GM23338 (cell line): ENCODE measurements around the gene AREL1. TPM values are rescaled to one million over a fixed set of nuclear protein-coding genes. Genes with fewer than 3 reads are reported as not detected.

Experiments
- ATAC-seq: fragments of 200-7000 bp; cut with Tn5 transposase; 3 replicates; pipeline ENCODE4 v1.9.1; 2020
- DNase-seq: peaks from one replicate; pipeline ENCODE4 v3.0.0-alpha.2; 2015; ENCODE audit warnings: low spot score
- H2AFZ ChIP-seq: fragments of 200-600 bp; sonication (generic); 2 replicates; pipeline ENCODE4 v1.8.0; 2016; ENCODE audit warnings: antibody characterized with exemption, mild to moderate bottlenecking, moderate library complexity
- H3F3A ChIP-seq: fragments of 200-600 bp; sonication (generic); replicated peaks from 2 replicates; pipeline ENCODE4 v1.8.0; 2017; ENCODE audit warnings: antibody characterized with exemption, mixed run types, low read depth
- H3K27ac ChIP-seq: fragments of 200-600 bp; sonication (generic); 2 replicates; pipeline ENCODE4 v1.6.1; 2016; ENCODE audit warnings: low read depth
- H3K27me3 ChIP-seq: fragments of 200-600 bp; sonication (generic); 2 replicates; pipeline ENCODE4 v1.8.0; 2016; ENCODE audit warnings: mild to moderate bottlenecking, mixed run types, moderate library complexity; ENCODE audit not compliant: insufficient read depth
- H3K36me3 ChIP-seq: fragments of 200-600 bp; sonication (generic); 2 replicates; pipeline ENCODE4 v1.8.0; 2016; ENCODE audit warnings: mild to moderate bottlenecking; ENCODE audit not compliant: insufficient read depth
- H3K4me1 ChIP-seq: fragments of 200-600 bp; sonication (generic); 2 replicates; pipeline ENCODE4 v1.8.0; 2016; ENCODE audit warnings: mild to moderate bottlenecking, moderate library complexity; ENCODE audit not compliant: insufficient read depth
- H3K4me2 ChIP-seq: fragments of 200-600 bp; sonication (generic); 2 replicates; pipeline ENCODE4 v1.7.1; 2017; ENCODE audit warnings: mixed run types
- H3K4me3 ChIP-seq: fragments of 200-600 bp; sonication (generic); 2 replicates; pipeline ENCODE4 v1.6.1; 2016; ENCODE audit warnings: mixed run types
- H3K79me2 ChIP-seq: fragments of 200-600 bp; sonication (generic); replicated peaks from 2 replicates; pipeline ENCODE4 v1.8.0; 2017; ENCODE audit warnings: mild to moderate bottlenecking; ENCODE audit not compliant: insufficient read depth
- H3K9me2 ChIP-seq: fragments of 200-600 bp; sonication (generic); 2 replicates; pipeline ENCODE4 v1.8.0; 2017; ENCODE audit not compliant: insufficient read depth
- H4K20me1 ChIP-seq: fragments of 200-600 bp; sonication (generic); replicated peaks from 2 replicates; pipeline ENCODE4 v1.8.0; 2017; ENCODE audit warnings: mild to moderate bottlenecking; ENCODE audit not compliant: insufficient read depth
- H3K27ac Mint-ChIP-seq: 2 replicates; pipeline ENCODE4 v1.8.0; 2020; ENCODE audit warnings: inconsistent platforms, mild to moderate bottlenecking, moderate library complexity, mixed read lengths
- H3K27me3 Mint-ChIP-seq: 3 replicates; pipeline ENCODE4 v1.8.0; 2022; ENCODE audit warnings: low read depth, mild to moderate bottlenecking, moderate library complexity, mixed read lengths, inconsistent platforms; ENCODE audit not compliant: insufficient read depth, poor library complexity
- H3K36me3 Mint-ChIP-seq: 3 replicates; pipeline ENCODE4 v1.8.0; 2021; ENCODE audit warnings: low read depth, mild to moderate bottlenecking, inconsistent platforms, moderate library complexity, mixed read lengths
- H3K4me1 Mint-ChIP-seq: 3 replicates; pipeline ENCODE4 v1.8.0; 2020; ENCODE audit warnings: mild to moderate bottlenecking, inconsistent platforms, mixed read lengths
- H3K4me3 Mint-ChIP-seq: 3 replicates; pipeline ENCODE4 v1.8.0; 2021; ENCODE audit warnings: moderate library complexity, mild to moderate bottlenecking, inconsistent platforms, mixed read lengths
- H3K9me3 Mint-ChIP-seq: 3 replicates; pipeline ENCODE4 v1.8.0; 2020; ENCODE audit warnings: moderate library complexity, mild to moderate bottlenecking, inconsistent platforms, mixed read lengths
- CREB1 ChIP-seq: fragments of 250-450 bp; sonication (Bioruptor Pico); IDR thresholded peaks from 2 replicates; pipeline ENCODE4 v1.5.0; 2020; ENCODE audit warnings: low read depth, mild to moderate bottlenecking, moderate library complexity
- CTCF ChIP-seq, 2 experiments: fragments of 200-600 bp in 1 of 2; sonication (generic) in 1 of 2; conservative IDR thresholded peaks; 2 replicates each; pipeline versions ENCODE4 v1.5.1 to v1.6.1; 2016 to 2017; ENCODE audit warnings: antibody characterized with exemption in 2 of 2, low read depth in 2 of 2, mild to moderate bottlenecking in 2 of 2, moderate library complexity in 1 of 2
- EZH2 ChIP-seq: fragments of 200-600 bp; sonication (generic); IDR thresholded peaks from one replicate; pipeline ENCODE4 v1.8.0; 2017; ENCODE audit warnings: antibody characterized with exemption, mild to moderate bottlenecking, low read depth; ENCODE audit not compliant: unreplicated experiment
- JUNB ChIP-seq: IDR thresholded peaks from one replicate; pipeline ENCODE4 v1.6.1; 2016; ENCODE audit warnings: antibody characterized with exemption; ENCODE audit not compliant: unreplicated experiment
- POLR2AphosphoS5 ChIP-seq: IDR thresholded peaks from 2 replicates; pipeline ENCODE4 v1.6.1; 2016; ENCODE audit warnings: antibody characterized with exemption, low read depth
- STAT1 ChIP-seq: IDR thresholded peaks from one replicate; pipeline ENCODE4 v1.6.1; 2016; ENCODE audit warnings: antibody characterized with exemption; ENCODE audit not compliant: unreplicated experiment
- ZNF114 ChIP-seq: fragments of 250-450 bp; sonication (Bioruptor Pico); IDR thresholded peaks from 2 replicates; pipeline ENCODE4 v1.5.0; 2020; ENCODE audit warnings: mild to moderate bottlenecking, moderate library complexity
- ZNF462 ChIP-seq: fragments of 250-450 bp; sonication (Bioruptor Pico); IDR thresholded peaks from 2 replicates; pipeline ENCODE4 v1.5.0; 2020; ENCODE audit warnings: mild to moderate bottlenecking, moderate library complexity
- polyA plus RNA-seq: library from polyadenylated mRNA; unstranded; fragments of >200 nt; fragmentation: Nextera tagmentation; extraction: Ambion mirVana; gene quantifications from 2 replicates; pipeline ENCODE4 v1.2.1, GENCODE V29; 2016
- total RNA-seq: library from RNA; depleted of rRNA; stranded (reverse); fragments of >200 nt; shearing (Covaris generic); gene quantifications from 2 replicates; pipeline ENCODE4 v1.2.3, GENCODE V29; 2014

The AREL1 gene
- total and polyA plus RNA-seq, 2 experiments from 2014 or later, result 7.5 to 23.6 TPM

- no peak for TF ChIP-seq ZNF462 (CRISPR knock-in tag)
Measured at GRCh38 chr14:74652541-74652940, 60.3 kb downstream of the AREL1 start (continued).

- Mint-ChIP-seq H3K9me3 (no peaks in the 10 kb centered on the region), H3K4me1 (peaks cover 9% of the 10 kb centered on the region; the same call in 2 of the 3 replicates), H3K27me3 (peaks cover 3% of the 10 kb centered on the region), H3K27ac (no peak overlapping the region), H3K36me3 (no peaks in the 10 kb centered on the region), H3K4me3 (no peak overlapping the region)
- no peak overlapping the region for H3K27ac ChIP-seq
- ATAC-seq (no peak), DNase-seq (no peak)
- no peak overlapping the region for H3K4me2 ChIP-seq
- no peak overlapping the region for H3K4me3 ChIP-seq
- H3K9me2 ChIP-seq, result no peaks in the 10 kb centered on the region
- no peak overlapping the region for H2AFZ ChIP-seq
- H3K27me3 ChIP-seq, result no peaks in the 10 kb centered on the region
- H3F3A ChIP-seq, result no peaks in the 10 kb centered on the region
- no peaks in the 10 kb centered on the region for H3K79me2 ChIP-seq
- no peaks in the 10 kb centered on the region for H3K4me1 ChIP-seq
- no peaks in the 10 kb centered on the region; the same call in 1 of the 2 replicates for H4K20me1 ChIP-seq
- H3K36me3 ChIP-seq, result no peaks in the 10 kb centered on the region
- no peak for TF ChIP-seq POLR2AphosphoS5
- no peak for TF ChIP-seq ZNF114 (CRISPR knock-in tag)
- no peak for TF ChIP-seq STAT1
- TF ChIP-seq CTCF (conservative IDR thresholded peaks at IDR 0.05; ENCODE audit: low read depth in 2 of 2), result no peak
- TF ChIP-seq EZH2, result no peak
- TF ChIP-seq JUNB, result no peak
- TF ChIP-seq CREB1, result no peak
Measured at GRCh38 chr14:74650927-74651686, 61.8 kb downstream of the AREL1 start.
